Body of pancreas (tissue), 4 donors: Measurements from ENCODE around the gene SSU72.
"Not testable (repeated sequence)": the region's sequence is repeated elsewhere in the genome, so short reads cannot be mapped to it uniquely, and the experiment has no call there.

Experiments
- POLR2A ChIP-seq, 3 donors: fragments of 450-650 bp; IDR thresholded peaks; one replicate each; pipeline ENCODE4 v1.6.1; 2016; ENCODE audit warnings: antibody characterized with exemption in 3 of 3, mild to moderate bottlenecking in 2 of 3
- TF ChIP-seq, protein P1 (sequence below), 7 experiments: fragments of 450-650 bp in 4 of 7; fragments of 200-600 bp in 3 of 7; sonication (generic) in 3 of 7; IDR thresholded peaks; one replicate each; pipeline ENCODE4 v1.5.1; 2016 to 2019; ENCODE audit warnings: antibody characterized with exemption in 7 of 7

DNA sequence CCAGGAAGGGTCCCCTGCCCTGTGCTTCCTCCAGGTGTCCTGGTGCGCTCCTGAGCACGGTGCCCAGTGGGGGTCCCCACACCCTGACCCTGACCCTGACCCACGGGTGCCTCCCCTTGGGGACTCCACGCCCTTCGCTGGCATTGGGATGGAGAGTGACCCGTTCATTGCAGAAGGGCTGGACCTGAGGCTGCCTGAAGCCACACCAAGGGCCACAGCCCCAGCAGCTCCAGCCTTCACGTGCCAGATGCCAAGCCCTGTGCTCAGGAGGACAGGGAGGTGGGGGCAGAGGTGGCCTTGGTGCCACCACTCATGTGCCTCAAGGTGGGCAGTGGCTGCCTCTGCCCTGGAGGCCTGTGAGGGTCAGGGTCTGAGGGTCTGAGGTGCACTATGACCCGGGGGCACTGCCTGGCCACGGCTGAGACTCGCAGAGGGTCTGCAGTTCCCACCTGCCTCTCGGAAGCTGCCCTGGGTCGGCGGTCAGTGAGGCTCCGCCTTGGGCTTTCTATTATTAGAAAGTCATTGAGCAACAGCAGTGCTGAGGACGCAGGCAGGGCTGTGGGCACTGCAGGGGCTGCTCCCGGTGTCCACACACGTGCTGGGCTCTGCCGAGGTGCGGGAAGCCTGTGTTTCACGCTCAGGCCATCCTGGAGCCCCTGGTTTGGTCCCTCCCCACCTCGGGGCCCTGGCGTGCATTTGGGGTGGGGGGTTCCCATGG, 41.3 kb downstream of the SSU72 start:
- TF ChIP-seq, protein P1, sequence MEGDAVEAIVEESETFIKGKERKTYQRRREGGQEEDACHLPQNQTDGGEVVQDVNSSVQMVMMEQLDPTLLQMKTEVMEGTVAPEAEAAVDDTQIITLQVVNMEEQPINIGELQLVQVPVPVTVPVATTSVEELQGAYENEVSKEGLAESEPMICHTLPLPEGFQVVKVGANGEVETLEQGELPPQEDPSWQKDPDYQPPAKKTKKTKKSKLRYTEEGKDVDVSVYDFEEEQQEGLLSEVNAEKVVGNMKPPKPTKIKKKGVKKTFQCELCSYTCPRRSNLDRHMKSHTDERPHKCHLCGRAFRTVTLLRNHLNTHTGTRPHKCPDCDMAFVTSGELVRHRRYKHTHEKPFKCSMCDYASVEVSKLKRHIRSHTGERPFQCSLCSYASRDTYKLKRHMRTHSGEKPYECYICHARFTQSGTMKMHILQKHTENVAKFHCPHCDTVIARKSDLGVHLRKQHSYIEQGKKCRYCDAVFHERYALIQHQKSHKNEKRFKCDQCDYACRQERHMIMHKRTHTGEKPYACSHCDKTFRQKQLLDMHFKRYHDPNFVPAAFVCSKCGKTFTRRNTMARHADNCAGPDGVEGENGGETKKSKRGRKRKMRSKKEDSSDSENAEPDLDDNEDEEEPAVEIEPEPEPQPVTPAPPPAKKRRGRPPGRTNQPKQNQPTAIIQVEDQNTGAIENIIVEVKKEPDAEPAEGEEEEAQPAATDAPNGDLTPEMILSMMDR (IDR thresholded peaks at IDR 0.05): not testable (repeated sequence)
- not testable (repeated sequence) for TF ChIP-seq POLR2A (IDR thresholded peaks at IDR 0.05)
